ENCODE data around the gene MTCL1.

MTCL1 gene

GRCh38 chr18:8816220-8816619 lies 110.9 kb downstream of the MTCL1 start:
- Histone ChIP-seq H3K4me2 (ENCODE audit: low read length) (no peak overlapping the region), H2AFZ (ENCODE audit: low read length) (no peak overlapping the region), H3K36me3 (ENCODE audit: insufficient read depth, low read length) (peaks cover 89% of the 10 kb centered on the region), H3F3A (ENCODE audit: insufficient read depth, low read length) (no peaks in the 10 kb centered on the region), H3K79me2 (ENCODE audit: insufficient read depth, low read length) (no peaks in the 10 kb centered on the region), H3K4me1 (ENCODE audit: insufficient read depth, low read length, severe bottlenecking) (no peaks in the 10 kb centered on the region), H3K9me2 (ENCODE audit: low read depth, low read length) (no peaks in the 10 kb centered on the region), H3K9me3 (ENCODE audit: low read length) (no peaks in the 10 kb centered on the region), H3K27ac (ENCODE audit: low read depth, low read length, poor library complexity, severe bottlenecking) (no peak overlapping the region), H4K20me1 (ENCODE audit: insufficient read depth, low read length) (no peaks in the 10 kb centered on the region), H3K4me3 (ENCODE audit: low read depth, low read length, poor library complexity, severe bottlenecking) (no peak overlapping the region), H3K27me3 (ENCODE audit: insufficient read depth, low read length) (no peaks in the 10 kb centered on the region), H3K9ac (ENCODE audit: low read length) (no peak overlapping the region)
- TF ChIP-seq EZH2 (IDR thresholded peaks at IDR 0.05; ENCODE audit: borderline replicate concordance, low read length) (no peak), CTCF (IDR thresholded peaks at IDR 0.05; ENCODE audit: low read length) (no peak)

GRCh38 chr18:8816816-8817215 lies 111.5 kb downstream of the MTCL1 start:
- Histone ChIP-seq H2AFZ (ENCODE audit: low read length) (no peak overlapping the region), H3K36me3 (ENCODE audit: insufficient read depth, low read length) (peaks cover 87% of the 10 kb centered on the region), H3K9ac (ENCODE audit: low read length) (no peak overlapping the region), H3K27me3 (ENCODE audit: insufficient read depth, low read length) (no peaks in the 10 kb centered on the region), H3K4me3 (ENCODE audit: low read depth, low read length, poor library complexity, severe bottlenecking) (no peak overlapping the region), H3K79me2 (ENCODE audit: insufficient read depth, low read length) (no peaks in the 10 kb centered on the region), H3F3A (ENCODE audit: insufficient read depth, low read length) (no peaks in the 10 kb centered on the region), H3K9me2 (ENCODE audit: low read depth, low read length) (no peaks in the 10 kb centered on the region), H3K4me1 (ENCODE audit: insufficient read depth, low read length, severe bottlenecking) (no peaks in the 10 kb centered on the region), H3K27ac (ENCODE audit: low read depth, low read length, poor library complexity, severe bottlenecking) (no peak overlapping the region), H3K9me3 (ENCODE audit: low read length) (no peaks in the 10 kb centered on the region), H4K20me1 (ENCODE audit: insufficient read depth, low read length) (no peaks in the 10 kb centered on the region), H3K4me2 (ENCODE audit: low read length) (no peak overlapping the region)
- TF ChIP-seq EZH2 (IDR thresholded peaks at IDR 0.05; ENCODE audit: borderline replicate concordance, low read length): no peak
- no peak for TF ChIP-seq CTCF (IDR thresholded peaks at IDR 0.05; ENCODE audit: low read length)

GRCh38 chr18:8818982-8819381 lies 113.6 kb downstream of the MTCL1 start:
- Histone ChIP-seq H3K27me3 (ENCODE audit: insufficient read depth, low read length) (no peaks in the 10 kb centered on the region), H4K20me1 (ENCODE audit: insufficient read depth, low read length) (no peaks in the 10 kb centered on the region), H3K4me1 (ENCODE audit: insufficient read depth, low read length, severe bottlenecking) (no peaks in the 10 kb centered on the region), H3K9me2 (ENCODE audit: low read depth, low read length) (no peaks in the 10 kb centered on the region), H3K9me3 (ENCODE audit: low read length) (no peaks in the 10 kb centered on the region), H3K36me3 (ENCODE audit: insufficient read depth, low read length) (peaks cover 83% of the 10 kb centered on the region), H3K27ac (ENCODE audit: low read depth, low read length, poor library complexity, severe bottlenecking) (no peak overlapping the region), H3K9ac (ENCODE audit: low read length) (no peak overlapping the region), H3K79me2 (ENCODE audit: insufficient read depth, low read length) (no peaks in the 10 kb centered on the region), H3K4me3 (ENCODE audit: low read depth, low read length, poor library complexity, severe bottlenecking) (no peak overlapping the region), H3F3A (ENCODE audit: insufficient read depth, low read length) (no peaks in the 10 kb centered on the region), H2AFZ (ENCODE audit: low read length) (no peak overlapping the region), H3K4me2 (ENCODE audit: low read length) (no peak overlapping the region)
- TF ChIP-seq EZH2 (IDR thresholded peaks at IDR 0.05; ENCODE audit: borderline replicate concordance, low read length) (no peak), CTCF (IDR thresholded peaks at IDR 0.05; ENCODE audit: low read length) (no peak)
